ENCODE results near the gene MLLT6.

The MLLT6 gene

DNA sequence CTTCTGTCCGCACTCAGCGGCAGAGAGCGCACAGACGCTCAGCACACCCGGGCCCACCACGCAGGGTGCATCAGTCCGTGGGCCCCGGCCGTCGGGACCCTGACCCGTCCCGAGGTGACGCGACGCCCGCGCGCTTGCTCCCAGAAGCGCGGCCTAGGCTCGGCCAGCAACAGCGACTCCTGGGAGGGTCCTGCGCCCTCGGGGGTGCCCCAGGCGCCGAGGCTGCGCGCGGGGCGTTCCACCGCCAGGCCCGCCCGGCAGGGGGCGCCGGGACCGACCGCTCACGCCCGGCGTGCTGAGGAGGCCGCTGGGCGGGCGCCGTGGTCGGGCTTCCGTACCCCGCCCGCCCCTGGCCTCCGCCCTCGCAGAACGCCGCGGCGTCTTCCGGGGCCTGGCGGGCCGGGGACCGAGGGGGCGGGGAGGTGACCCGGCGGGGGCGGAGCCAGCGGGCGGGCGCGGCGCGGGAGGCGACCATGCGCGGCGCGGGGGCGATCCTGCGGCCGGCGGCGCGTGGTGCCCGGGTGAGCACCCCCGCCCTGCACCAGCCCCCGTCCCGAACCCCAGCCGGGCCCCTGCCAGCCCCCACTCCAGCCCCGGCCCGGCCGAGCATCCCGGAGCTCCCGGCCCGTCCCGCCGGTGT, 24.9 kb downstream of the MLLT6 start, which contains the start of gene CISD3:
Gene CISD3, plus strand, starts transcription at position 456 of the 640 bp plus-strand sequence. Its CDS starts 18 bp downstream, at position 474.
- peak; percentile 91 for DNase-seq

GRCh38 chr17:38730526-38731379, 25.7 kb downstream of the MLLT6 start:
- DNase-seq = peak; percentile 48

DNA sequence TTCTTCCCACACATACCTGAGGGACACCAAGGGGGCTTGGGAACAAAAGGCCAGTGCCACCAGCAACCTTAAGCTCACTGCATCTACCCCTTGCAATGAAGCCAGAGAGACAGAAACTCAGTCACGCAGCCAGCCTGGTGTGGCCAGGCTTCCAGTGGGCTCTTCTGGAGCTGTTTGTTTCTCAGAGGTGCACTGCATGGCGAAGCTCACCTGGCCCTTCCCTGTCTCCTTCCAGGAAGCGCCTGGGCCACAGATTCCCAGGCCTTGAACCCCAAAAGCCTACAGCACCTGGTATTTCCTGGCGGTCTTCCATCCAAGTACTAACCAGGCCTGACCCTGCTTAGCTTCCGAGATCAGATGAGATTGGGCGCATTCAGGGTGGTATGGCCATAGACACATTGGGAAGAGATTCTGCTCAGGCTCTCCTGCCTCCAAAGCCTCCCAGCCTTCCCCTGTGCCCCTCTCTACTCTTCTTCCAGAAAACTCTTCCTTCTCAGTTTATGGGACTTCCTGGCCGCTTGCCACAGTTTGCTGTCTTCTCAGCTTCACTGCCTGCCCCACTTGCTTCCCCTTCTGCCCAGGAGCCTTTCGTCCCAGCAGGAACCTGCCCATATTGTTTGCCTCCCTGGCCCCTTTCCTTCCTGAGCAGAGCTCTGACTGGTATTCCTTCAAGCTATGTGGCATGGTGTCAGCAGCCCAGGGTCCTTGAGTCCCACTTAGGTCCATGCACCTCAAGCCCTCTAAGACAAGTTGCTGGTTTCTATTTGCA, 26.6 kb downstream of the MLLT6 start:
- no peak for DNase-seq

GRCh38 chr17:38732376-38733281, 27.6 kb downstream of the MLLT6 start:
- DNase-seq = no peak

DNA sequence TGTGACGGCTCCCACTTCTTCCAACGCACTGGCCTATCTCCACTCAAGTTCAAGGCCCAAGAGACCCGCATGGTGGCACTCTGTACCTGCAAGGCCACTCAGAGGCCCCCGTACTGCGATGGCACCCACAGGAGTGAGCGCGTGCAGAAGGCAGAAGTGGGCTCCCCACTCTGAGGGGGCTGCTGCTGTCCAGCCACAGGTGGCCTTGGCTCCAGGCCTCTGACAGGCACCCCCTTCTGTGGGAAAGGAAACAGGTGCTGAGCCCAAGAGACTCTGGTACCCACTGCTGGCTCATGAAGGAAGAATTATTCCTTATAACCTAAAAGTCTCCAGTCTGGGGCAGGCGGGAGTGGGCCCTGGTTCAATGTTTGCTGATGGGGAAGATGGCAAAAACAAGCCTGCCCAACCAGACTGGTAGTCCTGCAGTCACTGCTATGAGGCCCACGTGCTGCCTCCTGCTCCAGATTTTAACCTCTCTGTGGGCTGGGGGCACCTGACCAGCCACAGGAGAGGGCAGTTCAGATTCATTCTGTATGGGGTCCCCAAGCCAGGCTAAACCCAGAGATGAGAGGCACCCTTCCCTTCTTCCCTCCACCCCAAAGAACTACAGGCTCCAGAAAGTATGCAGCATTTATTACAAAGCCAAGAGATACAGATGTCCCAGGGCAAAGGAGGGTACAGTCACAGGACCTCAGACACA, 28.4 kb downstream of the MLLT6 start:
- no peak for DNase-seq

GRCh38 chr17:38733982-38734973, 29.2 kb downstream of the MLLT6 start:
- peak; percentile 43 for DNase-seq

GRCh38 chr17:38735161-38735997, 30.3 kb downstream of the MLLT6 start:
- peak; percentile 80 for DNase-seq

GRCh38 chr17:38738007-38738662, 33.1 kb downstream of the MLLT6 start:
- DNase-seq = no peak

GRCh38 chr17:38738686-38739085, 33.6 kb downstream of the MLLT6 start:
- DNase-seq = no peak

DNA sequence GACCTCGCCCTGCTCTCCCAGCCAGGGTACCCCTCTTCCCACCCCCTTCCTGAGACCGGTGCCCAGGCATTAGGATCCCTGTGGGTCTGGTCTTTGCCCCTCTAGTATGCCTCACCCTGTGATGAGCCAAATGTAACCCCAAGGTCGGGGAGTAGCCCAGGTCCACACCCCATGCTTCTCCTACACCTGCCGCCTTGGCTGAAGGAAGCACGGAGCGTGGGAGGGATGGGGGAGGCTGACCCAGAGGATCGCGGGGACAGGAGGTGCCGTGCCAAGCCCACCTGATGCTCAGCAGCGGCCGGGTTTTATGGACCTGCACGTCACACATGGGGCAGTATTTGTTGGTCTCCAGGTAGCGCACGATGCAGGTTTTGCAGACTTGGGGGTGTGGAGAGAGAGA, 34.2 kb downstream of the MLLT6 start:
- no peak for DNase-seq

DNA sequence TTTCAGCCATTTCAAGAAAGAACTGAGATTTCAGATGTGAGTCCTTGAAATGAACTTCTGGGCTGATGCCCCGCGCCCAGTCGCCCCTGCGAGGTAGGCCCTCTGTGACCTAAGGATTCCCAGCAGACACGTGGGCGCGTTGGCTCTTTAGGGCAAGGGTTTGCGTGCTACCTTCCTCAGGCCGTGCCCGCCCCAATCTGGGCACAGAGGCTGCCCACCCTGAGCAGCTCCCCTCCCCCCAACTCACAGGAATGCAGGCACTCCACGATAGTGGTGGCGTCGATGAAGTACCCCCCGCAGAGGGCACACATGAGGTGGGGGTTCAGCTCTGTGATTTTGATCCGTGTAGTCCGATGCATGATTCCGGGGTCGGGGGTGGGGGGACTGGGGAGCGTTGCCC, 35.0 kb downstream of the MLLT6 start:
- DNase-seq = no peak

- no peak for DNase-seq
Observed at GRCh38 chr17:38740806-38741205, 35.7 kb downstream of the MLLT6 start.

DNA sequence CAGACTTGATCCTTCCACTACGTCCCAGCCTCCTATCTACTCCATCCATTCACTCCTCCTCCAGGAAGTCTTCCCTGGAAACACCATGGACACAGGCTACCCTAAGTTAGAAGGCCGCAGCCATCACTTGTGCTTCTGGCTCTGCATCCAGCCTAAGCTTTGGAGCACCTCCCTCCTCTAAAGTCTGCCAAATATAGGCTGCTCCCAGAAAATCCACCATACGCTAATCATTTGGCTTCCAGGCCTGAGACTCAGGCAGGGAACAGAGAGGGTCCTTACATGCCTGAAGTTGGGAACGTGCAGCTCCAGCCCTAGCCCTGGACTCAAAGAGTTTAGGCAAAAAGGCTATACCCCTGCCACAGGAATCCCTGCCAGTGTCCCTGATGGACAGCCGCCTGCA, 36.4 kb downstream of the MLLT6 start:
- no peak for DNase-seq

- no peak for DNase-seq
Observed at GRCh38 chr17:38741921-38742410, 36.9 kb downstream of the MLLT6 start.

- no peak for DNase-seq
Observed at GRCh38 chr17:38742411-38743308, 37.6 kb downstream of the MLLT6 start.

- no peak for DNase-seq
Observed at GRCh38 chr17:38743556-38744171, 38.6 kb downstream of the MLLT6 start.

GRCh38 chr17:38745545-38745944, 40.5 kb downstream of the MLLT6 start:
- no peak for DNase-seq

All from stimulated activated CD4-positive, alpha-beta T cell treated with anti-CD3 and anti-CD28 coated beads, Interleukin-15, amount 100 ng/mL, for 24 hours (primary cell).